GM20000 (cell line): ENCODE measurements around the gene SEC61A2.

Source experiments
- DNase-seq: peaks from one replicate; pipeline ENCODE4 v3.0.0; 2012; ENCODE audit warnings: low spot score
- TF ChIP-seq, protein P1 (sequence below): IDR thresholded peaks from 2 replicates; pipeline ENCODE4 v1.5.1; 2012; ENCODE audit warnings: mild to moderate bottlenecking, control low read depth; ENCODE audit errors: extremely low read depth, missing control alignments

Gene SEC61A2

GRCh38 chr10:12198156-12198555, 68.7 kb downstream of the SEC61A2 start:
- no peak for DNase-seq
- TF ChIP-seq, protein P1, sequence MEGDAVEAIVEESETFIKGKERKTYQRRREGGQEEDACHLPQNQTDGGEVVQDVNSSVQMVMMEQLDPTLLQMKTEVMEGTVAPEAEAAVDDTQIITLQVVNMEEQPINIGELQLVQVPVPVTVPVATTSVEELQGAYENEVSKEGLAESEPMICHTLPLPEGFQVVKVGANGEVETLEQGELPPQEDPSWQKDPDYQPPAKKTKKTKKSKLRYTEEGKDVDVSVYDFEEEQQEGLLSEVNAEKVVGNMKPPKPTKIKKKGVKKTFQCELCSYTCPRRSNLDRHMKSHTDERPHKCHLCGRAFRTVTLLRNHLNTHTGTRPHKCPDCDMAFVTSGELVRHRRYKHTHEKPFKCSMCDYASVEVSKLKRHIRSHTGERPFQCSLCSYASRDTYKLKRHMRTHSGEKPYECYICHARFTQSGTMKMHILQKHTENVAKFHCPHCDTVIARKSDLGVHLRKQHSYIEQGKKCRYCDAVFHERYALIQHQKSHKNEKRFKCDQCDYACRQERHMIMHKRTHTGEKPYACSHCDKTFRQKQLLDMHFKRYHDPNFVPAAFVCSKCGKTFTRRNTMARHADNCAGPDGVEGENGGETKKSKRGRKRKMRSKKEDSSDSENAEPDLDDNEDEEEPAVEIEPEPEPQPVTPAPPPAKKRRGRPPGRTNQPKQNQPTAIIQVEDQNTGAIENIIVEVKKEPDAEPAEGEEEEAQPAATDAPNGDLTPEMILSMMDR, result no peak

DNA sequence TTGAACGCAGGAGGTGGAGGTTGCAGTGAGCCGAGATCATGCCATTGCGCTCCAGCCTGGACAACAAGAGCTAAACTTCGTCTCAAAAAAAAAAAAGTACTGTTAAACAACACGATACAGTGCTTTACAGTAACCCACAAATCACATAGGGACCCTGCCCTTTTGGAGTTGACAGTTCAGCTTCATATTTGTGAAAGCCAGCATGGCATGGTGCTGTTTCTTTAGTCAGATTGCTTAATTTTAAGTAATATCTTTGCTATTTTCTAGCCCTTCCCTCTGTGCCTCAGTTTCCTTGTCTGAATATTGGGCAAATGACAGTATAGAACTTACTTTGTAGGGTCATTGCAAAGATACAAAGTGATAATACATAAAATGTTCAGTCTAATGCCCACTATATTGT, 71.4 kb downstream of the SEC61A2 start:
- DNase-seq, result no peak
- TF ChIP-seq, protein P1, result no peak

GRCh38 chr10:12201543-12201942, 72.1 kb downstream of the SEC61A2 start:
- TF ChIP-seq, protein P1, result no peak
- no peak for DNase-seq

GRCh38 chr10:12202226-12202625, 72.7 kb downstream of the SEC61A2 start:
- DNase-seq, result no peak
- TF ChIP-seq, protein P1, result no peak

DNA sequence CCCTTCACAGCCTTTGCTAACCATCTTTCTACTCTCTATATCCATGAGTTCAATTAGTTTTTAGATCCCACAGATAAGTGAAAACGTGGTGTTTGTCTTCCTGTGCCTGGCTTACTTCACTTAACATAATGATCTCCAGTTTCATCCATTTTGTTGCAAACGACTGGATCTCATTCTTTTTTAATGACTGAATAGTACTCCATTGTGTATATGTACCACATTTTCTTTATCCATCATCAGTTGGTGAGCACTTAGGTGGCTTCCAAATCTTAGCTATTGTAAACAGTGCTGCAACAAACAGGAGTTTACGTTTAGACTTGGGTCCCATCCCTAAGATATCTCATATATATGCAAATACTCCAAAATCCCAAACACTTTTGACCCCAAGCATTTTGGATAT, 75.6 kb downstream of the SEC61A2 start:
- no peak for DNase-seq
- TF ChIP-seq, protein P1, result no peak

GRCh38 chr10:12207114-12207513, 77.6 kb downstream of the SEC61A2 start:
- no peak for DNase-seq
- TF ChIP-seq, protein P1, result no peak

DNA sequence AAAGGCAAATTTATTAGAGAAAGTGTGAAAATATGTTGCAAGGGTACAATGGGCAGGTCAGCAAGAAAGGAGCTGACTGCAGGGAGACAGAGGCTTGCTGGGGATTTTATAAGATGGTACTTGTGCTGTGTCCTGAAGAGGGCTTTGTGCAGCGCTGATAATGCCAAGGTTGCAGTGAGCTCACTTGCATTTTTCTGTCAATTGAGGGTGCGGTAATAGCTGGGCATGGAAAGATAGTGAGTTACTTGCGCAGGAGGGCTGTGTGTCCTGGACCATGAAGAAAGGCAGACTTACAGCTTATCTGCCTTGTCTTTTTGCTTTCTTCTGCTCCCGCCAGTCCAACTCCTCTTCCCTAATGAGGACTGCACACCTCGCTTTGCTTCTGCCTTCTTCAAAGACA, 79.0 kb downstream of the SEC61A2 start:
- TF ChIP-seq, protein P1, result no peak
- no peak for DNase-seq
